AG09319 (cell line): ENCODE results near the gene RFPL1.
"Not testable (repeated sequence)": the region's sequence is repeated elsewhere in the genome, so short reads cannot be mapped to it uniquely, and the experiment has no call there.

ENCODE experiments used
- DNase-seq: peaks from one replicate; pipeline ENCODE4 v3.0.0-alpha.2; 2010; ENCODE audit warnings: low read depth; ENCODE audit errors: extremely low read depth
- TF ChIP-seq, protein P1 (sequence below): IDR thresholded peaks from 2 replicates; pipeline ENCODE4 v1.5.1; 2011; ENCODE audit warnings: low read depth, mild to moderate bottlenecking, inconsistent platforms, low read length, moderate library complexity

RFPL1 gene

DNA sequence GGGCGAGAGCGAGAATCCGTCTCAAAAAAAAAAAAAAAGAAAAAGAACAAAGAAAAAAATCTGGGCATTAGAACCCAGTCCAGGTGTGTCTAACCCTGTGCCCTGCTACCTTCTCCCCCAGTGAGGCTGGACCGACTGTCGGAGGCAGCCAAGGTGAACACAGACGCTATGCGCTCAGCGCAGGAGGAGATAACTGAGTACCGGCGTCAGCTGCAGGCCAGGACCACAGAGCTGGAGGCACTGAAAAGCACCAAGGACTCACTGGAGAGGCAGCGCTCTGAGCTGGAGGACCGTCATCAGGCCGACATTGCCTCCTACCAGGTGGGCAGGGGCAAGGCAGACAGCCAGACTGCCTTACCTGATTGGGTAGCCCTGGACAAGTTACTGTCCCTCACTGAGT lies 44.9 kb downstream of the RFPL1 start:
- no peak for DNase-seq
- TF ChIP-seq, protein P1, sequence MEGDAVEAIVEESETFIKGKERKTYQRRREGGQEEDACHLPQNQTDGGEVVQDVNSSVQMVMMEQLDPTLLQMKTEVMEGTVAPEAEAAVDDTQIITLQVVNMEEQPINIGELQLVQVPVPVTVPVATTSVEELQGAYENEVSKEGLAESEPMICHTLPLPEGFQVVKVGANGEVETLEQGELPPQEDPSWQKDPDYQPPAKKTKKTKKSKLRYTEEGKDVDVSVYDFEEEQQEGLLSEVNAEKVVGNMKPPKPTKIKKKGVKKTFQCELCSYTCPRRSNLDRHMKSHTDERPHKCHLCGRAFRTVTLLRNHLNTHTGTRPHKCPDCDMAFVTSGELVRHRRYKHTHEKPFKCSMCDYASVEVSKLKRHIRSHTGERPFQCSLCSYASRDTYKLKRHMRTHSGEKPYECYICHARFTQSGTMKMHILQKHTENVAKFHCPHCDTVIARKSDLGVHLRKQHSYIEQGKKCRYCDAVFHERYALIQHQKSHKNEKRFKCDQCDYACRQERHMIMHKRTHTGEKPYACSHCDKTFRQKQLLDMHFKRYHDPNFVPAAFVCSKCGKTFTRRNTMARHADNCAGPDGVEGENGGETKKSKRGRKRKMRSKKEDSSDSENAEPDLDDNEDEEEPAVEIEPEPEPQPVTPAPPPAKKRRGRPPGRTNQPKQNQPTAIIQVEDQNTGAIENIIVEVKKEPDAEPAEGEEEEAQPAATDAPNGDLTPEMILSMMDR = no peak

DNA sequence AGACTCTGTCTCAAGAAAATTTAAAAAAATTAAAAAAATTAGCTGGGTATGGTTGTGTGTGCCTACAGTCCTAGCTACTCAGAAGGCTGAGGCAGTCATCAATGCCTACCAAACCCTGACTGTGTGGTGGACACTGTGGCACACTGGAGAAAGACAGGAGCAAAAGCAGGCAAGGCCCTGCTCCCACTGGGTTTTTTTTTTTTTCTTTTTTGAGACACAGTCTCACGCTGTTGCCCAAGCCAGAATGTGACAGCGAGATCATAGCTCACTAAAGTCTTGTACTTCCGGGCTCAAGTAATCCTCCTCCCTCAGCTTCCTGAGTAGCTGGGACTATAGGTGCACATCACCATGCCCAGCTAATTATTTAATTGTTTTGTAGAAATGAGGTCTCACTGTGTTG lies 46.3 kb downstream of the RFPL1 start:
- DNase-seq = no peak
- TF ChIP-seq, protein P1 = no peak

DNA sequence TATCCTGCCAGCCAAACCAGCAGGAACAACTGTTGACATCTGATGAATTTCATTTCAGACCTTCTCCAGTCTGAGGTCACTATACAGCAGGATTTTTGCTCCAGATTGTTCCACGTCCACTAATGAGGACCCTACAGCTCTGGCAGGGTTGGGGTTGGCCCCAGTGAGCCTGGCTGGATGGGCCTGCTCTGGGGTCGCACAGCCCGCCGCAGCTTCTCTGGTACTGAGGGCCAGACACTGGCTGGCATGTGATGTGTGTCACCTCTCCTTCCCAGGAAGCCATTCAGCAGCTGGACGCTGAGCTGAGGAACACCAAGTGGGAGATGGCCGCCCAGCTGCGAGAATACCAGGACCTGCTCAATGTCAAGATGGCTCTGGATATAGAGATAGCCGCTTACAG lies 47.1 kb downstream of the RFPL1 start:
- TF ChIP-seq, protein P1 = no peak
- DNase-seq = no peak

DNA sequence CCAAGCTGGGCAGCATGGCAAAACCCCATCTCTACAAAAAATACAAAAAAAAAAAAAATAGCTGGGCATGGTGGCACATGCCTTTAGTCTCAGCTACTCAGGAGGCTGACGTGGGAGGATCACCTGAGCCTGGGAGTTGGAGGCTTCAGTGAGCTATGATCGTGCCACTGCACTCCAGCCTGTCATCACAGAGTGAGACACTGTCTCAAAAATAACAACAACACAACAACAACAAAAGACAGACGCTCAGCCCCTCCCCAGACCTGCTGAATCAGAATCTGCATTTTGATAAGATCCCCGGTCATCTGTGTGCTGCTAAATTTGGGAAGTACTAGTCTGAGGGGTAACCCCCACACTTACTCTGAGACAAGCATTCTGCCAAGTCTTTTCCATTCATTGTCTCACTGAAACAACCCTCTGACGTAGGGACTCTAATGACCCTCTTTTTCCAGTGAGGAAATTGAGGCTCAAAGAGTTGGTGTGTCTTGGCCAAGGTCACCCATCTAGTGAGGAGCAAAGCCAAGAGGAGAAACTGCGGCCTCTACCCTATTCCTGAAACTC lies 49.1 kb downstream of the RFPL1 start:
- TF ChIP-seq, protein P1 = no peak

DNA sequence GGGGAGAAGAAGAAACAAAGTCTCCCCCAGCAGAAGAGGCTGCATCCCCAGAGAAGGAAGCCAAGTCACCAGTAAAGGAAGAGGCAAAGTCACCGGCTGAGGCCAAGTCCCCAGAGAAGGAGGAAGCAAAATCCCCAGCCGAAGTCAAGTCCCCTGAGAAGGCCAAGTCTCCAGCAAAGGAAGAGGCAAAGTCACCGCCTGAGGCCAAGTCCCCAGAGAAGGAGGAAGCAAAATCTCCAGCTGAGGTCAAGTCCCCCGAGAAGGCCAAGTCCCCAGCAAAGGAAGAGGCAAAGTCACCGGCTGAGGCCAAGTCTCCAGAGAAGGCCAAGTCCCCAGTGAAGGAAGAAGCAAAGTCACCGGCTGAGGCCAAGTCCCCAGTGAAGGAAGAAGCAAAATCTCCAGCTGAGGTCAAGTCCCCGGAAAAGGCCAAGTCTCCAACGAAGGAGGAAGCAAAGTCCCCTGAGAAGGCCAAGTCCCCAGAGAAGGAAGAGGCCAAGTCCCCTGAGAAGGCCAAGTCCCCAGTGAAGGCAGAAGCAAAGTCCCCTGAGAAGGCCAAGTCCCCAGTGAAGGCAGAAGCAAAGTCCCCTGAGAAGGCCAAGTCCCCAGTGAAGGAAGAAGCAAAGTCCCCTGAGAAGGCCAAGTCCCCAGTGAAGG lies 50.9 kb downstream of the RFPL1 start:
- not testable (repeated sequence) for DNase-seq

More for the DNA sequence above, 49.1 kb downstream of the RFPL1 start:
- no peak for DNase-seq

DNA sequence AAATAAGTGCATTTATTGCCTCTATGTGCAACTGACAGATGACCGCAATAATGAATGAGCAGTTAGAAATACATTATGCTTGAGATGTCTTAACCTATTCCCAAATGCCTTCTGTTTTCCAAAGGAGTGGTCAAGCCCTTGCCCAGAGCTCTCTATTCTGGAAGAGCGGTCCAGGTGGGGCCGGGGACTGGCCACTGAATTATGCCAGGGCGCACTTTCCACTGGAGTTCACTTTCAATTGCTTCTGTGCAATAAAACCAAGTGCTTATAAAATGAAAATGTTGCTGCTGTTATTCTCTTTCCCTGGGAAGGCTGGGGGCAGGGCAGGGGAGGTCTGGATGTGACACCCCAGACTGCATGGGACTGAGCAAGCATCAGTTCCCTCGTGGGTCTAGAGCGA lies 52.6 kb downstream of the RFPL1 start:
- TF ChIP-seq, protein P1 = no peak
- no peak for DNase-seq
